ENCODE data around the gene NFATC1. TPM values are rescaled to one million over a fixed set of nuclear protein-coding genes. Genes with fewer than 3 reads are reported as not detected.

The NFATC1 gene
- total RNA-seq, 2 donors from 2014 or later = 19.0 to 20.2 TPM

- no peak overlapping the region for H3K27ac ChIP-seq
- no peak for TF ChIP-seq CTCF (IDR thresholded peaks at IDR 0.05)
- no peaks in the 10 kb centered on the region for H3K36me3 ChIP-seq
- no peak overlapping the region for H3K4me3 ChIP-seq
- H3K27me3 ChIP-seq = no peaks in the 10 kb centered on the region
- no peaks in the 10 kb centered on the region for H3K9me3 ChIP-seq
- H3K4me1 ChIP-seq = peaks cover 0 to 12% of the 10 kb centered on the region in 2 donors
- DNase-seq (ENCODE audit: low spot score) = no peak
These were observed 150.0 kb downstream of the NFATC1 start for GRCh38 chr18:79545736-79546171.

GRCh38 chr18:79546781-79547272 lies 151.1 kb downstream of the NFATC1 start:
- H3K27ac ChIP-seq = no peak overlapping the region
- H3K9me3 ChIP-seq = no peaks in the 10 kb centered on the region
- H3K4me3 ChIP-seq = no peak overlapping the region
- no peak for DNase-seq (ENCODE audit: low spot score)
- no peak for TF ChIP-seq CTCF (IDR thresholded peaks at IDR 0.05)
- H3K36me3 ChIP-seq = no peaks in the 10 kb centered on the region
- no peaks in the 10 kb centered on the region for H3K27me3 ChIP-seq
- H3K4me1 ChIP-seq = peaks cover 0 to 12% of the 10 kb centered on the region in 2 donors

GRCh38 chr18:79547413-79548076 lies 151.8 kb downstream of the NFATC1 start:
- Histone ChIP-seq H3K4me3 (no peak overlapping the region), H3K9me3 (no peaks in the 10 kb centered on the region), H3K4me1 (peaks cover 0 to 12% of the 10 kb centered on the region in 2 donors), H3K27ac (no peak overlapping the region), H3K27me3 (no peaks in the 10 kb centered on the region), H3K36me3 (no peaks in the 10 kb centered on the region)
- no peak for DNase-seq (ENCODE audit: low spot score)
- TF ChIP-seq CTCF (IDR thresholded peaks at IDR 0.05) = no peak

- no peak for TF ChIP-seq CTCF (IDR thresholded peaks at IDR 0.05)
- H3K9me3 ChIP-seq = no peaks in the 10 kb centered on the region
- H3K4me1 ChIP-seq = peaks cover 0 to 9% of the 10 kb centered on the region in 2 donors
- no peak overlapping the region for H3K4me3 ChIP-seq
- no peak overlapping the region for H3K27ac ChIP-seq
- DNase-seq (ENCODE audit: low spot score) = no peak
- no peaks in the 10 kb centered on the region for H3K36me3 ChIP-seq
- no peaks in the 10 kb centered on the region for H3K27me3 ChIP-seq
These were observed 152.3 kb downstream of the NFATC1 start for GRCh38 chr18:79548077-79548450.

- no peak for DNase-seq (ENCODE audit: low spot score)
- no peak for TF ChIP-seq CTCF (IDR thresholded peaks at IDR 0.05)
- no peak overlapping the region for H3K27ac ChIP-seq
- peaks cover 0 to 8% of the 10 kb centered on the region in 2 donors for H3K4me1 ChIP-seq
- no peak overlapping the region for H3K4me3 ChIP-seq
- H3K36me3 ChIP-seq = no peaks in the 10 kb centered on the region
- H3K27me3 ChIP-seq = no peaks in the 10 kb centered on the region
- H3K9me3 ChIP-seq = no peaks in the 10 kb centered on the region
These were observed 152.9 kb downstream of the NFATC1 start for GRCh38 chr18:79548621-79548985.
